ENCODE data around the gene SCN1B.
"Not testable (repeated sequence)": the region's sequence is repeated elsewhere in the genome, so short reads cannot be mapped to it uniquely, and the experiment has no call there.

The SCN1B gene

DNA sequence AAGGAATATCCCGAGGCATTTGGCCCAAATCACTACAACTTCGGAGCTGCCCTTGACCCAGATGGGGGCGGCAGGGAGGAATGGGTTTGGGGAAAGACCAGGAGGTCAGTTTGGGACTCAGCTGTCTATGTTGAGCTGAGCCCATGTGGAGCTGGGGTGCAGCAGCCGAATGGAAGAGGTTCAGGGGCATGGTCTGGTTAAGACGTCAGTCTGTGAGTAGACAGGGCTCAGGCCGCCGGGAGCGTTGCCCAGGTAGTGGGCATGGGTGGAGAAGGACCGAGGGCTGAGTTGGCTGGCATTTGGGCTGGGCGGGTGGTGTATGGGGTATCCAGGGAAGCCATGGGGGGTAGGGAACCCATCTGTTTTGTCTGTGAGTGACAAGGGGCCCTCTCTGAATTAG lies 9.3 kb upstream of the SCN1B start:
- DNase-seq, result no peak

DNA sequence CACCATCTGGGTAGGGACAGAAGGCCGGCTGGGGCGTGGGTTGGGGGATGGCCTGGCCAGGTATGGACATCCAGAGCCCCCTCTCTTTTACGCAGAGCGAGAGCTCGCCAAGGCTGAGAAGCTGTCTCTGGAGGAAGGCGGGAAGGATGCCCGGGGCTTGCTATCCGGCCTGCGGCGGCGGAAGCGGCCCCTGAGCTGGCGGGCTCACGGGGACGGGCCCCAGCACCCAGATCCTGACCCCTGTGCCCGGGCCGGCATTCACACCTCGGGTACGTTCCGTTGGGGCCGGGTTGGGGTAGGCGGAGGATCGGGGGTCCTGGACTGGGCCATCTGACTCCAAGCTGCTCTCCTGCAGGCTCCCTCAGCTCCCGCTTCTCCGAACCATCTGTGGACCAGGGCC lies 8.7 kb upstream of the SCN1B start:
- DNase-seq, result no peak

DNA sequence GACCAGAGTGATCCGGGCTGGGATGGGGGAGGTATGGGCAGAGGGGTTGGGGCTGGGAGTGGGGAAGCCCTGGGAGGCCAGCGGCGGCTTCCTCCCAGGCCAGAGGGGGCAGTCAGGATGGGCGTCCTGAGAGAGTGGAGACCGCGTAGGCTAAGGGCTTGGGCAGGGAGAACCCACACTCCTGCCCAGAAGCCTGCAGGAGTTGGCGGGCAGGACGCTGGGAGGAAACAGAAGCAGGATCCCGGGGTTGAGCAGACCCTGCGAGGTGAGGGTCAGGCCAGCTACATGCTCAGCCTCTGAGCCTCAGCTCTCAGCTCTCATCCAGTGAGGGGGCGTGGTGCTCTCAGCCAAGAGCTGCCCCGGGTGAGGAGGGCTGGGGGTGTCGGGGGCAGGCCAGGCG lies 7.8 kb upstream of the SCN1B start:
- DNase-seq, result no peak

DNA sequence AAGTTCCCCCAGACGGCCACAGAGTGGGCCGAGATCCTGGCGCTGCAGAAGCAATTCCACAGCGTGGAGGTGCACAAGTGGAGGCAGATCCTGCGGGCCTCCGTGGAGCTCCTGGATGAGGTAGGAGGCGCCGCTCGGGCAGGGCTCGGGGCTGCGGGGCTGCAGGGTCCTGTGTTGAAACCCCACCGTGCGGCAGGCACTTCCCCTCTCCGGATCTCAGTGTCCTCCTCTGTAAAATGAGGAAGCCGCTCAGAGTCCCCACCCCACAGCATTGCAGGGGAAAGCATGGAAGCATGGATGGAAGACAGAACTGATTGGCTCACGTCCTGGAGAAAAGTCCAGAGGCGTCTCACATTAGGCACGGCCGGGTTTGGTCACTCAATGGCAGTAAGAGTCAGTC lies 6.8 kb upstream of the SCN1B start:
- no peak for DNase-seq

DNA sequence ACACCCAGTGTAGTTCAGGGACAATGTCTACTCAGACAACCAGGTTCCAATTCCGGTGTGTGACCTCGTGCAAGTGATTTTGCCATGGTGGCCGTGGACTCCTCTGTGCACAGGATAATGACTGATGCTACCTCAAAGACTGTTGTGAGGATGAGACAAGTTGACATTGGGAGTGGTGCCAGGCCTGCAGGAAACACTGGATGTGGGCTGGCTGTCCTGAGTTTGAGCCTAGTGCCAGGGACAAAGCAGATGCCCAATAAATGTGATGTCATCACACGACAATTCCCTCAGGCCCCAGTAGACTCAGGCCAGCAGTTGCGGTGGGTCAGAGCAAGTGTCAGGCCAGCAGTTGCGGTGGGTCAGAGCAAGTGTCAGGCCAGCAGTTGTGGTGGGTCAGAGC lies 6.2 kb upstream of the SCN1B start:
- no peak for DNase-seq

DNA sequence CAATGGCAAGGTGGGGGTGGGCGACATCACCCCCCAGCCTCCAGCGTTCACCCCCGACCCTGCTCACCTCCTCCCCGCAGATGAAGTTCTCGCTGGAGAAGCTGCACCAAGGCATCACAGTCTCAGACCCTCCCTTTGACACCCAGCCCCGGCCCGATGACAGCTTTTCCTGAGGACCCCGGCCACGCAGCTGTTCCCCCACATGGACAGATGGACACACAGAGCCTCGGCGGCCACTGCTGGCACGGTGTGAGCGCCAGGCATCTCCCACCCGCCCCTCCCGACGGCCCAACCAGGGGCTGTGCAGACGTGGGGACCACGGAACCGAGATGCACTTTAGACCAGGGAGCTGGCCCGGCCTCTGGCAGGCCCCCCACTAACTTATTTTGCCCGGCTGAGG lies 4.3 kb upstream of the SCN1B start:
- no peak for DNase-seq

DNA sequence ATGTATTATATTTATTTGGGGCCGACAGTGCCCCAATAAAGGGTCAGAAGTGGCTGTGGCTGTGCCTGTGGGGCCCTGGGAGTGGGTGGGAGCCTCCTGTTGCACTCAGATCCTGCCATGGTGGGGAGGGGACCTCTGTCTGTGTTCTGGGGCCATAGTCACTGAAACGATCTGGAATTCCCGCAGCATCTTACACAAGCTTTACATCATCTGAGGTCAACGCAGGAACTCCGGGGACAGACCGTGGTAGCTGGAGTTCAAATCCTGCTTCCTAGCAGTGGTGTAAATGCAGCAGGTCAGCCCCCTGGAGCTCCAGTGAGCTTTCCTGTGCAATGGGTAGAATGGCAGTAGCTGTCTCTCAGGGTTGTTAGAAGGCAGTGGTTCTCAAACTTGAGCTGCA lies 3.9 kb upstream of the SCN1B start:
- no peak for DNase-seq

DNA sequence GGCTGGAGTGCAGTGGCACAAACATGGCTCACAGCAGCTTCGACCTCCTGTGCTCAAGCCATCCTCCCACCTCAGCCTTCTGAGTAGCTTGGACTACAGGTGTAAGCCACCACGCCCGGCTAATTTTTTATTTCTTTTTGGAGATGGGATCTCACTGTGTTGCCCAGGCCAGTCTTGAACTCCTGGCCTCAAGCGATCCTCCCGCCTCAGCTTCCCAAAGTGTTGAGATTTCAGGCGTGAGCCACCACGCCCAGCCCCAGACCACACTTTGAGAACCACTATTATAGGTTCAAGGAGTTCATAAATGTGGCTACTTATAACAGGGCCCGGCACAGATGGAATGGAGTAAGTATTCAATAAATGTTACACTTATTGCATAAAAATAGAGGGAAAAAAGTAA lies 3.3 kb upstream of the SCN1B start:
- DNase-seq, result no peak

DNA sequence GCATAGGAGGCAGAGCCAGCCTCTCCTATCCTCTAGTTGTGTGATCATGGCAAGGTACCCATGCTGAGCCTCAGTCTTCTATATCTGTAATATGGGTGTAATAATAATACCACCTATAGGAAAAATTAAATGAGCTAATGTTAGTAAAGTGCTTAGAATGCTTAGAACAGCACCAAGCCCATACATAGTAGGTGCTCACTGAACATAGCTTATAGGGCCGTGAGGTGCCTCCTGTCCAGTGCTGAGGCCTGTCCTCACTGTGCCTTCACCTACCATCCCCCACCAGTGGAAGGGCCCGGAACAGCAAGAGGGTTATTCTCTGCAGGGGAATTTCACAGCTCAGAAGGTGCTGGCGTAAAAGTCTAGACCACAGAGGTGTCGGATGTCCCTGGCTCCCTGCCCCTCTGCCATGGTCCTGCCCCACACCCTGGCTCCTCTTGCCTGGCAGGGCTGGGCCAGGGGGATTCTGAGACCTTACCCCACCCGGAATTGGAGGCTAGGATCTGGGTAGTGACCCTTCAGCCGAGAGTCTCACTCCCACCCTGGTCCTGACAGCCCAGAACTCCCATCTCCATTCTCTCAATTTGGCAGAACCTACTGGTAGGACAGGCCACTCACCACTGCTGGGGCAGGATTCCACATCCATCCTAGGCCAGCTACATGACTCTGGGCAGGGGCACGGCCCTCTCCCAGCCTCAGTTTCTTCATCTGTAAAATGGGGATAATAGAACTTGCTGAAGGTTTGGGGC lies 2.2 kb upstream of the SCN1B start:
- no peak for DNase-seq

DNA sequence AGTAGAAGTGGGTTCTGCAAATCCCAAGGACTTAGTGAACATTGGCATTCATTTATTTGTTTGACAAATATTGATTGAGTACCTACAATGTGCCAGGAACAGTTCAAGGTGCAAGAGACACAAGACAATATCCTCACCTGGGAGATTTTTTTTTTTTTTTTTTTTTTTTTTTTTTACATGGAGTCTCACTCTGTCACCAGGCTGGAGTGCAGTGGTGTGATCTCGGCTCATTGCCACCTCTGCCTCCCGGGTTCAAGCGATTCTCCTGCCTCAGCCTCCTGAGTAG lies 1.7 kb upstream of the SCN1B start:
- not testable (repeated sequence) for DNase-seq

DNA sequence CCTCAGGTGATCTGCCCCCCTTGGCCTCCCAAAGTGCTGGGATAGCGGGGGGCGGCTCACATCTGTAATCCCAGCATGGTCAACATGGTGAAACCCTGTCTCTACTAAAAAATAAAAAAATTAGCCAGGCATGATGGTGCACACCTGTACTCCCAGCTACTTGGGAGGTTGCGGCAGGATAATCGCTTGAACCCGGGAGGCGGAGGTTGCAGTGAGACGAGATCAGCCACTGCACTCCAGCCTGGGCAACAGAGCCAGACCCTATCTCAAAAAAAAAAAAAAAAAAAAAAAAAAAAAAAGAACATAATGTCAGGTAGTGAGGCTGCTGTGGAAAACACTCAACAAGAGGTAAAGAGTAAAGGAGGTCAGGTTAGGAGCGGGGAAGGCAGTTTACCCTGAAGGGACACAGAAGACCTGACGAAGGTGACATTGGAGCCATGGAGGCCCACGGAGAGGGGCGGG lies 964 bp upstream of the SCN1B start:
- not testable (repeated sequence) for DNase-seq

DNA sequence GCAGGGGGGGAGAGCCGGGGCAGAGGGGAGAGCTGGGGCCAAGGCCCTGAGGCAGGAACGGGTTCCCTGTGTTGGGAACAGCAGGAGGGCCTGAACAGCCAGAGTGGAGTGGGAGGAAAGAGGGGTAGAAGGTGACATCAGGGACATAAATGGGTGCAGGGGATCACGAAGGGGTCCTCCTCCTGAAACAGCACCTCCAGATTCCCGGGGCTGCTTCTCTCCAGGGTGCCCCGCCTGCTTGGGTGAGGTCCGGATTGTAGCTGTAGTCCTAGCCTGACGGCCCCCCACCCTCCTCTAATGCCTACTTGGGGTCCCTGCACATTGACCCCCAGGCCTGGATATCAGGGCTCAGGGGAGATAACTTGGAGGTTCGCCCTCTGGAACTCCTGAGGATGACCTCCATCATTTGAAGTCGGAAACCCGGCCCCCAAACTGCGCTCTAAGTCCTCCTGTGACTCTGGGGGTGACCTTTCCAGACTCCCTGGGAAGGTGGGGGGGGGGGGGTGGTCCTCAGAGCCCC lies 473 bp upstream of the SCN1B start:
- no peak for DNase-seq

DNA sequence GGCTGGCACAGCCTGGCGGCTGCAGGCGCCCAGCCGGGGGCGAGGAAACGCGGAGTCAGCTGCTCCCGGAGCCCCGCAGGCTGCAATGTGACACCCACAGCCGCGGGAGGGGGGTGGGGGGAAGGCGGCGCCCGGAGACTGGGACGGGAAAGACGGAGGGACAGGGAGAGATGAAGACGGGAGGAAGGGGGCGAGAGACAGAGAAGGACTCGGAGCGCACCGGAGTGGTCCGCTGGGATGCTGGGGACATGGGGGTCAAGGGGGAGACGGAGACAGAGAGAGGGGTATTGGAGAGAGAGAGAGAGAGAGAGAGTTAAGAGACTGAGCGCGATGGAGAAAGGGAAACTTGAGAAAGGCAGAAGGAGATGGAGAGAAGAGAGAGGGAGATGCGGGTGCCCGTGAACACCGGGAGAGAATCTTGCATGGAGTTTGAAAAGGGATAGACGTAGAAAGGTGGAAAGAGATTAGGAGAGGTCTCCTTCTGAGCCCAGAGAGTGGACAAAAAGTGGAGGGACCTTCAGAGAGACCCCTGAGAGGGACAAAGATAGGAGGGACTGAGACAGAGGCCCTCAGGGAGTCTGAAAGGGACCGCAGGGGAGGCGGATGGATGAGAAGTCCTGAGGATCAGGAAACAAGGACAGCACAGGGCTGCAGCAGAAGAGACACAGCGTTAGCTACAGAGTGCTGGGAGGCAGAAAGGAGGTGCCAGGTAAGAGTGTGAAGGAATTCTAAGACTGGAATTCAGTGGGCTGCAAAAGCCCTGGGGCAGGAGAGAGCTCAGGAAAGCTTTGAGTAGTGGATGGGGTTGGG lies 1.0 kb downstream of the SCN1B start:
- no peak for DNase-seq

DNA sequence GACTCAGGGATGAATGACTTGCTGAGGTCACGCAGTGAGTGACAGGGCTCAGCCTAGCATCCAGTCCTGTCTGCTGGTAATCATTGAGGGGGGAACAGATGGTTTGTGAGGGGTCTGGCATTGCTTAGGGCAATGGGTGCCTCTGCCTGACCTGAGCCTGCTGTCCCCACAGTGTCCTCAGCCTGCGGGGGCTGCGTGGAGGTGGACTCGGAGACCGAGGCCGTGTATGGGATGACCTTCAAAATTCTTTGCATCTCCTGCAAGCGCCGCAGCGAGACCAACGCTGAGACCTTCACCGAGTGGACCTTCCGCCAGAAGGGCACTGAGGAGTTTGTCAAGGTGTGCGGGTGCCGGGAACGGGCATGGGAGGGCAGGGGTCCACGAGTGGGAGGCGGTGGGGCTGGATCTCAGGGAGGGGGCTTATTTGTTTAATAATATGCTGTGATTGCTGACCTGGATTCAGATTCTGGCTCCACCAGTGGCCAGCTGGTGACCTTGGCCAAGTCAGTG lies 2.1 kb downstream of the SCN1B start:
- DNase-seq, result no peak

DNA sequence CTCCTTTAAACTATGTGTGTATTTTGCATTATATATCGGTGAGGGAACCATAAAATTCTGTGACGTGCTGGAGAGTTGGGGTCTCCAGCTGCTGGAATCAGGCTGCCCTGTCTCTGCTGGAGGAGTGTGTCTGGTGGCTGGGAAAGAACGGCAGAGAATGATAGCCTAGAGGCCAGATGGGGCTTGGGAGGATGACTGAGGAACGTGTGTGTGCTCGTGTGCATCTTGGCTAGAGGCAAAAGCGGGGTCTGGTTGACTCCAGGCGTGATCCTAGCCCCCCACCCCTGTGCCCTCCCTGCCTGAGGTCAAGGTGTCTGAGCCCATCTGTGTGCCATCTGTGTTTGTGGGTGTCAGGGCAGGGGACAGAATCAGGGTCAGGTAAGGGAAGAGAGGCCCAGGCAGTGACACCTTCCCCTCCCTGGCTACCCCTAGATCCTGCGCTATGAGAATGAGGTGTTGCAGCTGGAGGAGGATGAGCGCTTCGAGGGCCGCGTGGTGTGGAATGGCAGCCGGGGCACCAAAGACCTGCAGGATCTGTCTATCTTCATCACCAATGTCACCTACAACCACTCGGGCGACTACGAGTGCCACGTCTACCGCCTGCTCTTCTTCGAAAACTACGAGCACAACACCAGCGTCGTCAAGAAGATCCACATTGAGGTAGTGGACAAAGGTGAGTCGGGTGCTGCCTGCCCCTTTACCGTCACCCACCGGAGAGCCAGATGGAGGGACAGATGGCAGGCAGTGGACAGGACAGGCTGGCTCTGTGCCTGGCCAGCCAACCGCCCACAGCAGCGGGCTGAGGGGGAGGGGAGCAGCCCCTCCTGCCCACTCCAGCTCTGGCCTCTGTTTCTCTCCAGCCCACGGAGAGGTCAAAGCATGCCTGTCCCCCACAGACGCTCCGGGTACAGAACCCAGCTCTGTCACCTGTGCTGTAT lies 3.1 kb downstream of the SCN1B start:
- no peak for DNase-seq

DNA sequence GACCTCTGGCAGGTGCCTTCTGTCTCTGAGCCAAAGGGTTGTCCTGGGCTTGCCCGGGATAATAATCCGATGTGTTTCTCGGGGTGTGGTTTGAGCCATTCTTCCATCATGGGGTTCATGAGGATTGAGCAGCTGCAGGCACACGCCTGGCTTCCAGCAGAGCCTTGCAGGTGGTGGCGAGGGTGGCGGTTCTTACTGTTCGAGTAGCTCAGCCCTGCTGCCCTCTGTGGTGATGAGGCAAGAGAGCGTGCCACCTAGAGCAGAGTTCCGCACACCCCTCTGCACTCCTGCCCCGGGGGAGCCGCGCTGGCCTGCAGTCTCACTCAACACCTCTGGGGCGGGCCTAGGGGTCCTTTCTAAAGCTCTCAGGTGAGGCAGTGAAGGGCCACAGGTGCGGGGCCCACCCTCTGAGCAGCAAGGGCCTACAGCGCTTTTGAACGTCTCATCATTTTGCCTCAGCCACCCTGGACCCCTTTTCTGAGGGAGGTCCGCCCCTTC lies 3.8 kb downstream of the SCN1B start:
- no peak for DNase-seq

DNA sequence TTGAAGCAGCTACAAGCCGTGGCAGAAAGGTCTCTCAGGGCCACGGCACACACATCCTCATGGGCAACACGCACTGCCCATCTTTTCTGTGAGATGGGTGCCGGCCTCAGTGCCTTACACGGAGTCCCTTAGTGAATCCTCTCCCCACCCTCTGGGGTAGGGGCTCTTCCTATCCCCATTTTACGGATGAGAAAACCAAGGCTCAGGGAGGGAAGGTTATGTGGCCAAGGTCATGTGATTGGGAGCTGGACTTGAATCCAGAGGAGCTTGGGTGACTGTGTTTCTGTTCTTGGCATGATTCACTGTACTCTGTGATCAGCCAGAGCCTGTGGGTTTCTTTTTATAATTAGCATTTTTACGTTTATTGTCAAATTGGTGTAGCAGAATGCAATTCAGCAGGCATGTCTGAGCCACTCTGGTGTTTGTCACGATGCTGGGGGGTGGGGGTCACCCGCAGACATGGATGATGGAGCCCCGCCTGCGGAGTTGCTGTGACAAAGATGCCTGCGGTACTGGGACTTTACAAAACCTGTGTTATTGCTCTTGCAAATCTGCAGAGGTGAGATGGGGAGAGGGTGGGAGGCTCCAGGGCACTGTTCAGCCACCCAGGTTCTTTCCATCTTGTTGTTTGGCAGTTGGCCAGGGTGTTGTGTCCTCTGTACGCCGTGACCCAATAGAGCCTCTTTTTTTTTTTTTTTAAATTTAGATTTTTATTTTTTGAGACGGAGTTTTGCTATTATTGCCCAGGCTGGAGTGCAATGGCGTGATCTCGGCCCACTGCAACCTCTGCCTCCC lies 4.5 kb downstream of the SCN1B start:
- no peak for DNase-seq

DNA sequence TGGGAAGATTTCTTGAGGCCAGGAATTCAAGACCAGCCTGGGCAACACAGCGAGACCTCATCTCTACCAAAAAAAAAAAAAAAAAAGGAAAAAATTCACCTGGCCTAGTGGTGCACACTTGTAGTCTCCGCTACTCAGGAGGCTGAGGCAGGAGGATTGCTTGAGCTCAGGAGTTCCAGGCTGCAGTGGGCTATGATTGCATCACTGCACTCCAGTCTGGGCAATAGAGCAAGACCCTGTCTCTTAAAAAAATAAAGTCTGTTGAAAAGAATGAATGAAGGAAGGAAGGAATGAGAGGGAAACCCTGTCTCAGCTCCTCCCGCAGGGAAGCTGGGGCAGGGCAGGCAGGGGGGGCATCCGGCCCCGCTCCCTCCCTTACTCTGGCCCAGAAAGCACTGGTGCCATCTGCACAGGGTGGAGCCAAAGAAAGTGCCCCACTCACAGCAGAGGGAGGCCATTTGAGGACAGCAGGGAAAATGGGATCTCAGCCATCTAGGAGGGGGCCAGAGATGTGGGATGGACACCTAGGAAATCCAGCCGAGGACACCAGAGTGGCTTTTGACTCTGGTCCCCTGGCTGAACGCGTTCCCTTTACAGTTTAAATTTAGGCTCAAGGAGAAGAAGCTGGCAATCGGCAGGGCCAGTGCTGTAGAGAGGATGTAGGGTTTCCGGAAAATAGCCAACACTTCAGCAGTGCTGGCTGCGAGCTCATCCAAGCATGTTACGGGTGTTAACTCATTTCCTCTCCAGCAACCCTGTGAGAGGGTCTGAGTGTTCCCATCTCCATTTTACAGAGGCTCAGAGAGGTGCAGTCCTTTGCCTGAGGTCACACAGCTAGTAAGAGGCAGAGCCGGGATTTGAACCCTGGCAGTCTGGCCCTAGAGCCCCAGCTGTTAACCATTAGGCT lies 7.7 kb downstream of the SCN1B start:
- no peak for DNase-seq

DNA sequence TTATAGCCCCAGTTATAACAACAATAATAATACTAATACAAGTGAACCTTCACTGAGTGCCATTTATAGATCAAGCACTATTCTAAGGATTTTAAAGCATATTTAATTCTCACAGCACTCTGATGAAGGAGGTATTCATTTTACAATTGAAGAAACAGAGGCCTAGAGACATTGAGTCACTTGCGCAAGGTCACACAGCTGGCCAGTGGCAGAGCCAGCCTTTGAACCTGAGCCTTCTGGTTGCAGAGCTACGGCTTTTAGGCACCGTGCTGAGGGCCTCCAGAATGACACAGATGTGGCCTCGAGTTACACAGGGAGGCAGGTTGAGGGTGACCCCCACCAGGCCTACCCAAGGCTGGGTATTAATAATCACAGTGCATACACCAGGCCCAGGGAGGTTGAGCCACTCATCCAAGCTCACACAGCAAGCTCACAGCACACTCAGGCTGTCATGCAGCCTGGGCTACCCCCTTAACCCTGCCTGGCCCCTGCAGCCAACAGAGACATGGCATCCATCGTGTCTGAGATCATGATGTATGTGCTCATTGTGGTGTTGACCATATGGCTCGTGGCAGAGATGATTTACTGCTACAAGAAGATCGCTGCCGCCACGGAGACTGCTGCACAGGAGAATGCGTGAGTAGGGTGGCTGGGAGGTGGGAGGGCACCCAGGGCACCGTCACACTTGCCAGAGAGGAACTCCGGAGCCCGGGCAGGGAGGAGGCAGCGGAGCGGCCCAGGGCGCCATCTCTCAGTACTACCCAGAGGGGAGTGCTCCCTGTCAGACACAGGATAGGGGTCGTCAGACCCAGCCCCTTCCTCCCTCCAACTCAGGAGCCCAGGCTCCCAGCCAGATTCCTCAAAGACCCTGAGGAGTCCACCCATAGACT lies 8.6 kb downstream of the SCN1B start:
- DNase-seq, result no peak
